Activated CD4-positive, alpha-beta T cell treated with anti-CD3 and anti-CD28 coated beads, Interleukin-2, amount 50 U/mL, for 4 hours (primary cell): ENCODE results near the gene CFAP20DC.
A peak's percentile ranks its signal among the peaks of the same experiment; 100 is the strongest.
"Not testable (repeated sequence)": the region's sequence is repeated elsewhere in the genome, so short reads cannot be mapped to it uniquely, and the experiment has no call there.

Source experiments
- DNase-seq, 2 experiments: peaks; one replicate each; pipeline ENCODE4 v3.0.0-alpha.2; 2020

Gene CFAP20DC

DNA sequence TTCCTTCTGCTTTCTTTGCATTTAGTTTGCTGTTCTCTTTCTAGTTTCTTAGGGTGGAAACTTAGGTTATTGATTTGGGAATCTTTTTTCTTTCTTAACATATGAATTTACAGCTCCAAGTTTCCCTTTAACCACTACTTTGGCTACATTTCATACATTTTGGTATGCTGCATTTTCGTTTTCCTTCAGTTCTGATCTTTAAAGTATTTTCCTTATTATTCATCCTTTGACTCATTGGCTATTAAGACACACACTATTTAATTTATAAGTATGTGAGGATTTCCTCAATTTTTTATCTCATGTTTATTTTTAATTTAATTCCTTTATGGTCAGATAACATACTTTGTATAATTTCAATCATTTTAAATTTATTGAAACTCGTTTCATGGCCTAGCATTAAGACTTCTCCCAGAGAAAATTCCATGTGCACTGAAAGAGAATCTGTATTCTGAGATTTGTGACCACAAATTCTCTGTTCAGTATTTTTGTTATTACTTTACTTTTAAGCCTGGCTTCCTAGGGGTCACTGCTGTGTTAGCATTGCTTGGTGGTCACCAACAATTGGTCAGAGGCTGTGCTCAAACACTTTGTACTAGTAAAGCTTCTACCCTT is 87.7 kb downstream of the CFAP20DC start:
- no peak for DNase-seq

DNA sequence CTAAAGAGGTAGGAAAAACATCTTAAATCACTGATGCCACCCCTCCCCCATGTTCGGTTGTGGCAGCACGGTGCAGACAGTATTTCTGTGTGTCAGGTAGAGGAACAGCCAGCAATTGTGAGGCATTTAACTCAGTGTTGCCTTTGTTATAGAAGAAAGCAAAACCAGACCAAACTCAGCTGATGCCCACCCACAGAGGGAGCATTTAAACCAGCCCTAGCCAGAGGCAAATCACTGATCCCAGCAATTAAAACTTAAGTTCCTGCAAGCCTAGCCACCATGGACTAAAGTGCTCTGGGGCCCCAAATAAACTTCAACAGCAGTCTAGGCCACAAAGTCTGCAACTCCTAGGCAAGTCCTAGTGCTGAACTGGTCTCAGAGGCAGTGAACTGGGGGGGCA is 94.5 kb downstream of the CFAP20DC start:
- DNase-seq, result no peak

DNA sequence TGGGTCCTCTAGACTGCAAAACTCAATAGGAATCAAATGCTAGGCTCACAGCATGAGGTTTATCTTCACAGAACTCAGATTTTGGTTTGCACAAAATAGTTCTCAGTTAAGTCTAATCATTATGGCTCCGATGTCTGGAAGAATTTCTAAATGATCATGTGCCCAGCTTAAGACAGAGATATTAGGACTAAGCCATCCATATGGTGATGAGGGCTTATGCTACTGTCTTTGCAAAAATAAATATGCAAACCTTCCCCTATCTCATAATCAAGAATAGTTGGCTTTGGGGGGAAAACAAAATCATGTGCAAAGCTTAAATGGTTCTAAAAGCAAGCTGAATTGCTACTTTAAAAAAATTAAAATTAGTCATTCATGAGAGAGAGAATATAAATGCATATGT is 96.5 kb downstream of the CFAP20DC start:
- no peak for DNase-seq

DNA sequence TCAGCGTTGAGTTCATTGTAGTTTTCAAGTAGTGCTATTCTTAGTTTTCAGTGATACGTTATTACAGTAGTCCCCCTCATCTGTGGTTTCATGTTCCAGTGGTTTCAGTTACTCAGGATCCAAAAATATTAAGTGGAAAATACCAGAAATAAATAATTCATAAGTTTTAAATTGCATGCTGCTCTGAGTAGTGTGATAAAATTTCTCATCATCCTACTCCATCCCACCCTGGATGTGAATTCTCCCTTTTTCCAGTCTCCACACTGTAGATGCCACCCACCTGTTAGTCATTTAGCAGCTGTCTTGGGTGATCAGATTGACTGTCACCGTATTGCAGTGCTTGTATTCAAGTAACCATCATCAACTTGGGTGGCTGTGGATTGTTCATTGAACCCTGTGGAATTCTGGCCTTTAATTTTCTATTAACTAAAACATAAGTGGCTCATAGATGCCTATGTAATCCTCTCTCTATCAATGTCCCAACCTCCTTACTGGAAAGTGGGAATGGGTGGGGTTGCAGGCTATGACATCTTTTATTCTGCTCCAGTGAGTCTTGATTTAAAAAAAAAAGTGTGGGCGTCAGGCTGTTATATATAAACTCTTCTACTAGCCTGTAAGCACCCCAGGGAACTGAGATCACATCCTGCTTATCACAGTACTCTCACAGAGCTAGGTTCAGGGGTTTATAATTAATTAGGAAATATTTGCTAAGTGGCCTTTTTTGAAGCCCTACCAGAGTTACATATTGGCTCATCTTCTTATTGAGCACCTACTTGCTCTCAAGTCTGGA is 97.5 kb downstream of the CFAP20DC start:
- no peak for DNase-seq

DNA sequence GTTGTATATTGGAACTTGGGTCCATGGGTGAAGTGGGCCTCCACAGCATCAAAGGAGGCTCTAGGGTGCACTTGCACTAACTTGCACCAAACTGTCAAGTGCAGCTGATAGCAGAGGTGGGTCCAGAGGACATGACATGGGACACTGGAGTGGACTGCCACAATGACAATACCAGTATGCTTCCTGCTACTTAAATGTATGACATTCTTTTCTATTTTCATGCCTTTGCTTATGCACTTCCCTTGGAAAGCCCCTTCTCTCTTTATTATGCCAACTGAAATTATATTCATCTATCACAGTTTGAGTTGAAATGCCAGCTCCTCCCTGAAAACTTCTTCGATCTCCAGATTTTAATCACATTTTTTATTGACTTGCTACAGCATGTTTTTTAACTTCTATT is 101.8 kb downstream of the CFAP20DC start:
- no peak for DNase-seq

DNA sequence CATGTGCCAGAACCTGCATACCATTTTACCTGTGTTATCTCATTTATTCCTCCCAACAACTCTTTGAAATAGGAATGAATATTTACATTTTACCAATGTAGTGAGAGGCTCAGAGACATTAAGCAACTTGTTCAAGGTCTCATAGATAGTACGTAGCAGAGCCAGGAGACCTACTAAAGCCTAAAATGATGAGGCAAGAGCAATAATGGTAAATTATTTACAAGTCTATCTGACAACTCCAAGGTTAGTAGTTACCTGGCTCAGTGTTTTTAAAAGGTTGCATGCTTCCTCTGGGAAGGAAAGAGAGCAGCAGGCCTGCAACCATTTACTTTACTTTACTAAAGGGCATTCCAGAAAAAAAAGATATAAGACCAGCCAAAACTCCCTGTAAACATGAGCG is 103.0 kb downstream of the CFAP20DC start:
- no peak for DNase-seq

DNA sequence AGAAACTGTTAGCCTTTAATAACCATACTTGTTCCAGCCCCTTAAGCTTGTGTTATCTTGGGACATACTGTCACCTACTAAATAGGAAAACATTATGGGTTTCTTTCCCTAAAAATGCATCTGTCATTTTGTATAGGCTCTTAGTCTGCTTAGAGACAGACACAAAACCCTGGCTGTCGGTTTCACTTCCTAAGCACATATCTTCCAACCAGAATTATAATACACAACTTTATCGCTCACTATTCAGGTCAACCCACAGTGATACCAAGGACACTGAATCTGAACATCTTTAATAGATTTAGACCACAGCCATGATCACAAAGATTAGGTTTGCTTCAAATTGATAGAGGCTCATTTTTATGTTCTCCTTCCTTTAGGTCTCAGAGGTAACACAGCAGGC is 111.8 kb downstream of the CFAP20DC start:
- no peak for DNase-seq

DNA sequence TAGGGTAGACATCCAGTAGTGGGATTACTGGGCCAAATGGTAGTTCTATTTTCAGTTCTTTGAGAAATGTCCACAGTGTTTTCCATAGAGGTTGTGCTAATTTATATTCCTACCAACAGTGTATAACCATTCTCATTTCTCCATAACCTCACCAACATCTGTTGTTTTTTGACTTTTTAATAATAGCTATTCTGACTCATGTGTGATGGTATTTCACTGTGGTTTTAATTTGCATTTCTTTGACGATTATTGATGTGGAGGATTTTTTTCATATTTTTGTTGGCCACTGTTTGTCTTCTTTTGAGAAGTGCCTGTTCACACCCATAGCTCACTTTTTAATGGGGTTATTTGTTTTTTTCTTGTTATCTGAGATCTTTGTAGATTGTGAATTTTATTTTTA is 125.2 kb downstream of the CFAP20DC start:
- no peak for DNase-seq

DNA sequence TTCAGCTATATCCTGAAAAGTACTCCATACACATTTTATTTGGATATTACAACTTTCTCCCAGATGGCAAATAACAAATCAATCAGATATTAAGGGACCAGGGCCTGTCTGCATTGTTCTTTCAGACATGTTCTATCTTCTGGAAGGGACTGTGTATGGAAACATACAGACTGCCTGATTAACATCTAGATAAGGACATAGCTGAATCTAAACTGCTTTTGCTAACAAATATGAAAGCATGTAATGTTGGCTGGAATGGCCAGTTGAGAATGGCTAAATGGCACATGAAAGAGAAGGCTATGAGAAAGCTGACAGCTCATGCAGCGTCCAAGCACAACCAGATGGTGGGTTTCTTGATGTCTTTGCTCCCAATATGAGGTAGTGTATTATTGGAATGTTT is 149.4 kb downstream of the CFAP20DC start:
- DNase-seq, result no peak

DNA sequence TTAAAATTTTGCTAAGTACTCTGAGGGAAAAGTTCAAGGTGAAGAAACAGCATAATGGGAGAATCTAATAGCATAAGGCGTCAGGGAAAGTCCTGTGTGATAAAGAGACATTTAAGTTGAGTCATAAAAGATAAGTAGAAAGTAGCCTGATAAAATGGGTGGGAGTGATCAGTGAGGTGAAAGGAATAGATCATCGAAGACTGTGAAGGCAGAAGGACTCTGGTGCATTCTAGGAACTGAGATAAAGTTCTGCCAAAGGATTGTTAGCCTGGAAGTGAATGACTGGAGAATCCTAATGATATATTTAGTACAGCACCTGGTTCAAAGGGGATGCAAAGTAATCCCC is 149.9 kb downstream of the CFAP20DC start:
- no peak for DNase-seq

DNA sequence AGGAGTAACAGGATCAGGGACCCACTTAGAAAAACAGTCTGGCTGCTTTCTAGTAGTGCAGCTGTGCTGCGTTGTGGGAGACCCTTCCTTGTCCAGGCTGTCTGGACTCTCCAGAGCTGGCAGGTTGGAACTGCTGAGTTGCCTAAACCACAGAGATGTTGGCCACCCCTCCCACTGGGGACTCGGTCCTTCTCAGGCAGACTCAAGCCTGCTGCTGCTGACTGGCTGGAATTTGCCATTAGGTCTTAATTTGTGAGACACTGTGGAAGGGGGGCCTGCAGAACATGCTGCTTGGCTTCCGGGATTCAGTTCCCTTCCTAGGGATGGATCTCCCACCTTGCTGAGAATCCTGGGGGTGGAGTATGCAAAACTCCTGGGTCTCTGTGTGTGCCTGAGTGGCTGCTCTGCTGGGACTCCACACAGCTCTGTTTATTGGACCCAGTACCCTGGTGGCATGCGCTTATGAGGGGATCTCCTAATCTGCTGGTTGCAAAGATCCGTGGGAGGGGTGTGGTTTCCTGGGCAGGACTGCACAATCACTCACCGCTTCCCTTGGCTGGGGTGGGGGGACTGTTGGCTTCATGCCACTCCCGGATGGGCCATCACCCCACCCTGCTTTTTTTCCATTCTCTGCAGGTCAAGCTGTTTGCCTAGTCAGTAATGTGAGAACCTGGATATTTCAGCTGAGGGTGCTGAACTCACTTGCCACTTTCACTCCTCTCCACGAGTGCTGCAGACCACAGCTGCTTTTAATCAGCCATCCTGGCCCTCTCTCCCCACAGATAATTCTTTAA is 150.5 kb downstream of the CFAP20DC start:
- DNase-seq, result peak; percentile 1 to 2

DNA sequence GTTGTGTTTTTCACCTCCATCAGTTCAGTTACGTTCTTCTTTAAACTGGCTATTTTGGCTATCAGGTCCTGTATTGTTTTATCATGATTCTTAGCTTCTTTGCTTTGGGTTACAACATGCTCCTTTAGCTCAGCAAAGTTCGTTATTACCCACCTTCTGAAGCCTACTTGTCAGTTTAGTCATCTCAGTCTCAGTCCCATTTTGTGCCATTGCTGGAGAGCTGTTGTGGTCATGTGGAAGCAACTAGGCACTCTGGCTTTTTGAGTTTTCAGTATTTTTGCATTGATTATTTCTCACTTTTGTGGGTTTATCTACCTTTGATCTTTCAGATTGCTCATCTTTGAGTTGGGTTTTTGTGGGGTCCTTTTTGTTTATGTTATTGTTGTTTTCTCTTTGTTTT is 151.3 kb downstream of the CFAP20DC start:
- DNase-seq, result no peak

DNA sequence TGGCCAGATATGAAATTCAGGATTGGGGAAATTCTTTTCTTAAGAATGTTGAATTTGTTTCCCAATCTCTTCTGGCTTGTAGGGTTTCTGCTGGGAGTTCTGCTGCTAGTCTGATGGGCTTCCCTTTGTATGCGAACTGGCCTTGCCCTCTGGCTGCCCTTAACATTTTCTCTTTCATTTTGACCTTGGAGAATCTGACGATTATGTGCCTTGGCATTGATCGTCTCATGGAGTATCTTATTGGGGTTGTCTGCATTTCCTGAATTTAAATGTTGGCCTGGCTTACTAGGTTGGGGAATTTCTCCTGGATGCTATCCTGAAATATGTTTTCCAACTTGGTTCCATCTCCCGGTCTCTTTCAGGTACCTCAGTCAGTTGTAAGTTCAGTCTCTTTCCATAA is 152.2 kb downstream of the CFAP20DC start:
- no peak for DNase-seq

DNA sequence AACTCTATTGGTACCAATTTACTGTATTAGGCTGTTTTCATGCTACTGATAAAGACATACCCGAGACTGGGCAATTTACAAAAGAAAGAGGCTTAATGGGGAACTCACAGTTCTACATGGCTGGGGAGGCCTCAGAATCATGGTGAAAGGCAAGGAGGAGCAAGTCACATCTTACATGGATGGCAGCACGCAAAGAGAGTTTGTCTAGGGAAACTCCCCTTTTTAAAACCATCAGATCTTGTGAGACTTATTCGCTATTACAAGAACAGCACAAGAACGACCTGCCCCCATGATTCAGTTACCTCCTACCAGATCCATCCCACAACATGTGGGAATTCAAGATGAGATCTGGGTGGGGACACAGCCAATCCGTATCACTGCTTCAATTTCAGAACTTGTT is 154.1 kb downstream of the CFAP20DC start:
- DNase-seq, result not testable (repeated sequence)

DNA sequence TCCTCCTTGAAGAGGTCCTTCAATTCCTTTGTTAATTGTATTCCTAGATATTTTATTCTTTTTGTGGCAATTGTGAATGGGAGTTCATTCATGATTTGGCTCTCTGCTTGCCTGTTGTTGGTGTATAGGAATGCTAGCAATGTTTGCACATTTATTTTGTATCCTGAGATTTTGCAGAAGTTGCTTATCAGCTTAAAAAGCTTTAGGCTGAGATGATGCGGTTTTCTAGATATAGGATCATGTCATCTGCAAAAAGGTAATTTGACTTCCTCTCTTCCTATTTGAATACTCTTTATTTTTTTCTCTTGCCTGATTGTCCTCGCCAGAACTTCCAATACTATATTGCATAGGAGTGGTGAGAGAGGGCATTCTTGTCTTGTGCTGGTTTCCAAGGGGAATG is 157.3 kb downstream of the CFAP20DC start:
- DNase-seq, result not testable (repeated sequence)

DNA sequence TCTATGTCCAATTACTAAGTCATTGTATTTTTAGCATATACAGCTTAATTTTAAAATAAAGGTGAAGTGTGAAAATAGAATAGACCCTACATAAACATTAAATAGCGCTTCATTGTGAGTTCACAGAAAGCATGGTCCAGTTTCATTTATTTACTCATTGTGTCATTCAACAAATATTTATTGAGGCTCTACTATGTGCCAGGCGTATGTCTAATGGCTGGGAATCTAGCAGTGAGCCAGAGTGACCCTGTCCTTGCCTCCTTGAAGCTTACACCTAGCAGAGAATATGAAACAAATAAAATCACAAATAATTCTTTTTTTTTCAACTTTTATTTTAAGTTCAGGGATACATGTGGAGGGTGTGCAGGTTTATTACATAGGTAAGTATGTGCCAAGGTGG is 161.7 kb downstream of the CFAP20DC start:
- DNase-seq, result no peak

DNA sequence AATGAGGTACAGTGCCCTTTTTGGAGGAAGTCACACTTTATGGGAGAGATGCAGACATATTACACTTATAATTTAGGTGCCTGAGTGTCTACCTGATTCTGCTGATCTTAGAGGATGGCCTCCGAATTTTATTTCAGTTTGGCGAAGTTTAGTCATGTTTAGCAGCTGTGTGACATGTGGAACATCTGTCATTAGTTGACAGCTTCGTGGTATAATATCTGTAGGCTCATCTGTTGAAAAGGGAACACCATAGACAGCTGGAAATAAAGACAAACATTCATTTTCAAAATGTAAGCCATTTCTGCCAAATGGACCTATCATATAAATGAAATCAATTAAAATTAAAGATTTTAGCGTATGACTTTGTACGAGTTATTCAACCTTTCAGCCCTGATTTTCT is 165.4 kb downstream of the CFAP20DC start:
- no peak for DNase-seq

DNA sequence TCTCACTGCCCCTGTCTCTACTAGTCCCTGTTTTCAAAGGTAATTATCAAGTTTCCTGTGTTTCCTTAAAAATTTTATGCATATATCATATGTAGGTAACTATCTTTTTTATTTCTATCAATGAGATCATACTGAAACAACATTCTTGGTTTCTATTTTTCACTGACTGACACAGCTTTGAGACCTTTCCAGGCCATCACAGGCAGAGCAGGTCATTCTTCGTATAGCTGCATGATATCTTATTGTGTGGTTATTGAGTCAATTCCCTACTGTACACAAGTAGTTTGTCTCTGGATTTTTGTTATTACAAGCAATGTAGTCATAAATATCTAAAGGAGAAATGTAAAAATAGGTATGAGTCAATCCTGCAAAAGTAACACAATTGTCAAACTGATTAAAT is 169.6 kb downstream of the CFAP20DC start:
- DNase-seq, result no peak

DNA sequence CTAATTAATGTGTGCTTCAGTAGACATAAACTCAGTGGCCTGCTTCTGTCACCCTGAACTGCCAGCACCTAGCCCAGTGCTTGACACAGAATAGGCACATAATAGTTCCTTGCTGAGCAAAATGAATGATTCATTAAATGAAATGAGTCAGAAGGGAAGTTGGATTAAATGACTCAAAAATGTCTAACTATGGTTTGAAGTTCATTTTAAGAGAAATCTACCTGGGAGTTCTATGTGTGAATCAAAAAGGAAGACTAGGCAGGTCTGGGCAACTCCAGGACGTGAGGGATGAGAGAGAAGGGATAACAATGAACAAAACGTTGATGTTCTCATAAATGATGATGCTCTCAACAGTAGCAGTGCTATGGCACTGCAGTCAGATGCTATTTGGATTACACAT is 175.0 kb downstream of the CFAP20DC start:
- DNase-seq, result no peak

DNA sequence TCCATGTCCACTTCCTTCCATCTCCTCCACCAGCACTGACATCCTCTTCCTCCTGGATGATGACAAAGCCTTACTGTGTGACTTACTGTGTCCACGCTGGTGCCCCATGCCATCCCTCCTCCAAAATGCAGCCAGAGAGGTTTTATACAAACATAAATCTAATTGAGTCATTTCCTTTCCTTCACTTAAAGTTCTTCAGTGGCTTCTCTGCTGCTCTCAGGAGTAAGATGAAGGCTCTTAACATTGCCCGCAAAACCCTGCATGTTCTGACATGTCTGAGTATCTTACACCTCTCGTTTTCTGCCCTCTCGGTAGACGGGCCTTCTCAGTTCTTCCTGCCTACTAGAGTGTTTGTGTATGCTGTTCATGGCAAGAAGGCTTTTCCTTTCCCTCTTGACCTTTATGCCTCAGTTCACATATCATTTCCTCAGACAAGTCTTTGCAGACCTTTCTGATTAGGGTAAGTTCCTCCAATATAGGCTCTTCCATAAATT is 175.5 kb downstream of the CFAP20DC start:
- DNase-seq, result no peak

DNA sequence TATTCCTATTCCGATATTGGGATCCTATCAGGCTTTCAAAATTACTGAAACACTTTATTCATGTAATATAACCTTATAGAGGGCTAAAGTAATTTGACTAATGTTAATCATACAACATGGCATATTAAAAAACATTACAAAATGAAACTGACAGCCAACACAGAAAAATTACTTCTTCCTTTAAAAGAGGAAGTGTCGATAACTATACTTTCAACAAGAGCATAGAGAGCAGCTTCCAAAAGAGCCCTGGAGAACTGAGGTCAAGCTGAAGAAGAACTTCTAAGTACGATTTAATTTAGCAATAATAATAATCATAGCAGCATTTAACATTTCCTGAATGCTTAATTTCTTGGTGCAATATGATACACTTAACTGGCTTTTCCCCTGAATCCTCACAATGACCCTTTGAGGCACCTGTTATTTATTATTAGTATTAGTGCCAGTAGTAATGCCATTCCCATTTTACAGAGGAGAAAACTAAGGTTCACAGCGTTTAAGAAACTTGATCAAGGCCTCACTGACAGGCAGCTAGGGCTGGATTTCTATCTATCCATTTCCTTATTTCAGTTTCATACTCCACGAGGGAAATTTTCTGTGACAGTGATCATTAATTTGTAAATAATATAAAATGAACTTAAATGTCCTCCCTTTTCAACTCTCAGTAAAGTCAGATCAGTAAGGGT is 181.6 kb downstream of the CFAP20DC start:
- DNase-seq, result no peak

DNA sequence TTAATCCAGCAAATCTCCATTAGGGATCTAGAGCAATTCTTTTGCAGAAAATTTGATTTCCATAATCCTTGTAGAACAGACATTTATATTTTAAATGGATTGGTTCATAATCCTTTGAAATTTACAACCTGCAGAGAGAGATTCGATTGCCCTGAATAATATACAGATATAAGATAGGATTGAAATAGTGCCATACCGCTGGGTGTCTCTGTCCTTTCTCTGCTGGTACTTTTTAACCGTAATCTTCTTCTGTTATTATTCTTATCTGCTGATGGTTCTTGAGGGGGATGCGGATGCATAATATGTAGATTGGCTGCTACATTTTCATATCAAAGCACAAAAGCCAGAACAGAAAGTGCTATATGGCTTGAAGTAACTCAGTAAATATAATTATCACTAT is 182.2 kb downstream of the CFAP20DC start:
- DNase-seq, result no peak

DNA sequence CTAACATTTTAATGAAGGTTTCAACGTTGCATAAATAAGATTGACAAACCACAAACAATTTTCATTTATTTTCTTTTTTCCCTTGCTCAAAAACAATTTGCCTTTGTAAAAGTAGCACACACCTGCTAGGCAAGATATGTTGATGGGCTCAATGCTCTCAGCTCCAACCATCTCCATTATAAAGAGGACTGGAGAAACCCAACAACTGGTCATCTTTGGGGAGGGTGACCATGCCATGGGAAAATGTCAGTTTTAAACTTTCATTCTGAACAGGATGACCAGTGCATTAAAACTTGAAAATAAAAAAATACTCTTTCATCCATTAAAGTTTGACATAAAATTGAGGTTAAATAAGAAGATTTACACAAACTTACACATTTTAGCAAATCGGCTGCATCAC is 183.7 kb downstream of the CFAP20DC start:
- DNase-seq, result no peak
